IPS DF 4.7 (cell line): Measurements from ENCODE around the gene UBE2QL1.

ENCODE experiments used
- DNase-seq: peaks from one replicate; pipeline ENCODE4 v3.0.0-alpha.2; 2013; ENCODE audit warnings: low spot score; ENCODE audit errors: extremely low read depth

The UBE2QL1 gene

GRCh38 chr5:6448622-6449464, at the start of gene UBE2QL1:
Gene UBE2QL1, plus strand, starts transcription at chr5:6448859. Its CDS starts 35 bp downstream, at chr5:6448894.
- DNase-seq = no peak

GRCh38 chr5:6399980-6400910, 48.4 kb upstream of the UBE2QL1 start:
- DNase-seq = no peak

- no peak for DNase-seq
These were observed 47.2 kb upstream of the UBE2QL1 start for GRCh38 chr5:6401410-6401809.

- DNase-seq = no peak
These were observed 45.7 kb upstream of the UBE2QL1 start for GRCh38 chr5:6402939-6403338.

- no peak for DNase-seq
These were observed 45.2 kb upstream of the UBE2QL1 start for GRCh38 chr5:6403416-6403815.

GRCh38 chr5:6404129-6404528, 44.5 kb upstream of the UBE2QL1 start:
- no peak for DNase-seq

GRCh38 chr5:6405591-6405990, 43.1 kb upstream of the UBE2QL1 start:
- DNase-seq = no peak

GRCh38 chr5:6407558-6408259, 41.0 kb upstream of the UBE2QL1 start:
- no peak for DNase-seq

GRCh38 chr5:6408260-6408596, 40.4 kb upstream of the UBE2QL1 start:
- no peak for DNase-seq

GRCh38 chr5:6408627-6409446, 39.8 kb upstream of the UBE2QL1 start:
- DNase-seq = no peak

- DNase-seq = no peak
These were observed 38.2 kb upstream of the UBE2QL1 start for GRCh38 chr5:6410421-6410820.

- DNase-seq = no peak
These were observed 37.5 kb upstream of the UBE2QL1 start for GRCh38 chr5:6411141-6411540.

GRCh38 chr5:6412811-6413210, 35.8 kb upstream of the UBE2QL1 start:
- no peak for DNase-seq

GRCh38 chr5:6417657-6418056, 31.0 kb upstream of the UBE2QL1 start:
- DNase-seq = no peak

GRCh38 chr5:6418679-6419276, 29.9 kb upstream of the UBE2QL1 start:
- no peak for DNase-seq

- no peak for DNase-seq
These were observed 29.3 kb upstream of the UBE2QL1 start for GRCh38 chr5:6419340-6419852.

- no peak for DNase-seq
These were observed 25.1 kb upstream of the UBE2QL1 start for GRCh38 chr5:6423327-6424109.

GRCh38 chr5:6424110-6424659, 24.5 kb upstream of the UBE2QL1 start:
- no peak for DNase-seq

GRCh38 chr5:6424700-6425099, 24.0 kb upstream of the UBE2QL1 start:
- DNase-seq = no peak
